Cardiac muscle cell (in vitro differentiated cells and primary cell): ENCODE results near the gene PGAP6. TPM values are rescaled to one million over a fixed set of nuclear protein-coding genes. Genes with fewer than 3 reads are reported as not detected.
"Not testable (repeated sequence)": the region's sequence is repeated elsewhere in the genome, so short reads cannot be mapped to it uniquely, and the experiment has no call there.

Experiments used
- DNase-seq, 2 donors: peaks; one replicate each; pipeline versions ENCODE4 v3.0.0 to v3.0.0-alpha.2; 2010 to 2017; ENCODE audit warnings: low read depth in 1 of 2, low spot score in 1 of 2
- H3K27ac ChIP-seq: fragments of 200-600 bp; sonication (generic); 2 replicates; pipeline ENCODE4 v1.5.1; 2016
- H3K27me3 ChIP-seq: fragments of 200-600 bp; sonication (generic); 2 replicates; pipeline ENCODE4 v1.6.0; 2016; ENCODE audit warnings: control low read depth
- H3K36me3 ChIP-seq: fragments of 200-600 bp; sonication (generic); 2 replicates; pipeline ENCODE4 v1.5.1; 2016; ENCODE audit warnings: control low read depth
- H3K4me1 ChIP-seq: fragments of 200-600 bp; sonication (generic); 2 replicates; pipeline ENCODE4 v1.8.1; 2017; ENCODE audit warnings: low read depth, mild to moderate bottlenecking, mixed run types
- H3K4me3 ChIP-seq: fragments of 200-600 bp; sonication (generic); 2 replicates; pipeline ENCODE4 v1.5.1; 2016; ENCODE audit warnings: mild to moderate bottlenecking
- H3K9me3 ChIP-seq: fragments of 200-600 bp; sonication (generic); 2 replicates; pipeline ENCODE4 v1.5.1; 2017; ENCODE audit warnings: low read depth, mild to moderate bottlenecking, control low read depth
- CTCF ChIP-seq: IDR thresholded peaks from 2 replicates; pipeline ENCODE4 v1.5.1; 2012; ENCODE audit warnings: low read depth, mild to moderate bottlenecking, low read length
- polyA plus RNA-seq: library from polyadenylated mRNA; unstranded; fragments of >200 nt; fragmentation: Nextera tagmentation; extraction: Ambion mirVana; gene quantifications from 2 replicates; pipeline ENCODE4 v1.2.1, GENCODE V29; 2016
- total RNA-seq: library from RNA; depleted of rRNA; stranded (reverse); fragments of >200 nt; gene quantifications from 2 replicates; pipeline ENCODE4 v1.2.3, GENCODE V29; 2016

Gene PGAP6
- total and polyA plus RNA-seq, 2 experiments from 2014 or later = 113 to 135 TPM

GRCh38 chr16:347203-347602 is 34.6 kb downstream of the PGAP6 start:
- peaks cover 6% of the 10 kb centered on the region for H3K4me1 ChIP-seq
- H3K36me3 ChIP-seq = no peaks in the 10 kb centered on the region
- no peaks in the 10 kb centered on the region for H3K9me3 ChIP-seq
- no peak for TF ChIP-seq CTCF
- H3K27me3 ChIP-seq = no peaks in the 10 kb centered on the region
- no peak overlapping the region for H3K4me3 ChIP-seq
- no peak for DNase-seq
- H3K27ac ChIP-seq = no peak overlapping the region

GRCh38 chr16:346587-346986 is 35.2 kb downstream of the PGAP6 start:
- DNase-seq = peak in 1 of 2 donors; percentile 16
- Histone ChIP-seq H3K4me3 (no peak overlapping the region), H3K27me3 (no peaks in the 10 kb centered on the region), H3K36me3 (no peaks in the 10 kb centered on the region), H3K9me3 (no peaks in the 10 kb centered on the region), H3K4me1 (peaks cover 6% of the 10 kb centered on the region), H3K27ac (no peak overlapping the region)
- TF ChIP-seq CTCF = no peak

- TF ChIP-seq CTCF = no peak
Measured at GRCh38 chr16:345772-346171, 36.0 kb downstream of the PGAP6 start.

GRCh38 chr16:342455-343213 is 39.1 kb downstream of the PGAP6 start:
- H3K27ac ChIP-seq = no peak overlapping the region
- H3K36me3 ChIP-seq = no peaks in the 10 kb centered on the region
- TF ChIP-seq CTCF = no peak
- no peaks in the 10 kb centered on the region for H3K9me3 ChIP-seq
- no peaks in the 10 kb centered on the region for H3K27me3 ChIP-seq
- H3K4me1 ChIP-seq = peaks cover under 1% of the 10 kb centered on the region
- DNase-seq = no peak
- H3K4me3 ChIP-seq = no peak overlapping the region

More at GRCh38 chr16:345772-346171, 36.0 kb downstream of the PGAP6 start:
- peaks cover 6% of the 10 kb centered on the region for H3K4me1 ChIP-seq
- no peaks in the 10 kb centered on the region for H3K36me3 ChIP-seq
- no peak overlapping the region for H3K27ac ChIP-seq
- no peaks in the 10 kb centered on the region for H3K9me3 ChIP-seq
- H3K4me3 ChIP-seq = no peak overlapping the region
- no peak for DNase-seq
- no peaks in the 10 kb centered on the region for H3K27me3 ChIP-seq

- not testable (repeated sequence) for H3K27ac ChIP-seq, DNase-seq, H3K4me3 ChIP-seq, H3K36me3 ChIP-seq, H3K9me3 ChIP-seq, H3K4me1 ChIP-seq, H3K27me3 ChIP-seq
Measured at GRCh38 chr16:341974-342336, 39.8 kb downstream of the PGAP6 start.

GRCh38 chr16:341095-341973 is 40.4 kb downstream of the PGAP6 start:
- DNase-seq, H3K27ac ChIP-seq, H3K36me3 ChIP-seq, H3K9me3 ChIP-seq, H3K4me3 ChIP-seq, H3K4me1 ChIP-seq, H3K27me3 ChIP-seq: not testable (repeated sequence)
